Islet precursor cell (in vitro differentiated cells): ENCODE results near the gene TMC3.

ENCODE experiments used
- DNase-seq: peaks from one replicate; pipeline ENCODE4 v3.0.0-alpha.2; 2018

The TMC3 gene

GRCh38 chr15:81317642-81318017 lies 56.4 kb downstream of the TMC3 start:
- DNase-seq: no peak

GRCh38 chr15:81316267-81316666 lies 57.7 kb downstream of the TMC3 start:
- DNase-seq: no peak

- no peak for DNase-seq
These were observed 58.4 kb downstream of the TMC3 start for GRCh38 chr15:81315452-81316175.

GRCh38 chr15:81314378-81314777 lies 59.6 kb downstream of the TMC3 start:
- DNase-seq: no peak

GRCh38 chr15:81313686-81314085 lies 60.3 kb downstream of the TMC3 start:
- DNase-seq: no peak

- DNase-seq: peak; percentile 69
These were observed 61.0 kb downstream of the TMC3 start for GRCh38 chr15:81312790-81313543.

GRCh38 chr15:81311752-81312464 lies 62.1 kb downstream of the TMC3 start:
- DNase-seq: no peak

GRCh38 chr15:81310480-81310879 lies 63.5 kb downstream of the TMC3 start:
- DNase-seq: no peak

GRCh38 chr15:81309647-81310450 lies 64.2 kb downstream of the TMC3 start:
- DNase-seq: no peak

GRCh38 chr15:81308260-81308659 lies 65.8 kb downstream of the TMC3 start:
- no peak for DNase-seq

- DNase-seq: no peak
These were observed 69.8 kb downstream of the TMC3 start for GRCh38 chr15:81304226-81304625.

- DNase-seq: no peak
These were observed 70.5 kb downstream of the TMC3 start for GRCh38 chr15:81303244-81304225.

- DNase-seq: no peak
These were observed 71.3 kb downstream of the TMC3 start for GRCh38 chr15:81302701-81303109.

GRCh38 chr15:81301815-81302399 lies 72.1 kb downstream of the TMC3 start:
- DNase-seq: no peak

- no peak for DNase-seq
These were observed 72.6 kb downstream of the TMC3 start for GRCh38 chr15:81301385-81301784.

GRCh38 chr15:81299630-81300273 lies 74.3 kb downstream of the TMC3 start:
- DNase-seq: no peak

- no peak for DNase-seq
These were observed 74.9 kb downstream of the TMC3 start for GRCh38 chr15:81299156-81299555.

- no peak for DNase-seq
These were observed 75.4 kb downstream of the TMC3 start for GRCh38 chr15:81298611-81299010.

GRCh38 chr15:81297603-81298575 lies 76.1 kb downstream of the TMC3 start:
- DNase-seq: no peak
